ENCODE data around the gene DZIP3.

GRCh38 chr3:108554913-108555571, 34.5 kb upstream of the DZIP3 start:
- TF ChIP-seq EZH2 (IDR thresholded peaks at IDR 0.05) = no peak
- TF ChIP-seq POLR2AphosphoS5 (IDR thresholded peaks at IDR 0.05; ENCODE audit: borderline replicate concordance, low read depth, low read length) = no peak

All from SK-N-MC (cell line).